ENCODE results near the gene ELN.
A peak's percentile ranks its signal among the peaks of the same experiment; 100 is the strongest.
"Not testable (repeated sequence)": the region's sequence is repeated elsewhere in the genome, so short reads cannot be mapped to it uniquely, and the experiment has no call there.

Gene ELN

DNA sequence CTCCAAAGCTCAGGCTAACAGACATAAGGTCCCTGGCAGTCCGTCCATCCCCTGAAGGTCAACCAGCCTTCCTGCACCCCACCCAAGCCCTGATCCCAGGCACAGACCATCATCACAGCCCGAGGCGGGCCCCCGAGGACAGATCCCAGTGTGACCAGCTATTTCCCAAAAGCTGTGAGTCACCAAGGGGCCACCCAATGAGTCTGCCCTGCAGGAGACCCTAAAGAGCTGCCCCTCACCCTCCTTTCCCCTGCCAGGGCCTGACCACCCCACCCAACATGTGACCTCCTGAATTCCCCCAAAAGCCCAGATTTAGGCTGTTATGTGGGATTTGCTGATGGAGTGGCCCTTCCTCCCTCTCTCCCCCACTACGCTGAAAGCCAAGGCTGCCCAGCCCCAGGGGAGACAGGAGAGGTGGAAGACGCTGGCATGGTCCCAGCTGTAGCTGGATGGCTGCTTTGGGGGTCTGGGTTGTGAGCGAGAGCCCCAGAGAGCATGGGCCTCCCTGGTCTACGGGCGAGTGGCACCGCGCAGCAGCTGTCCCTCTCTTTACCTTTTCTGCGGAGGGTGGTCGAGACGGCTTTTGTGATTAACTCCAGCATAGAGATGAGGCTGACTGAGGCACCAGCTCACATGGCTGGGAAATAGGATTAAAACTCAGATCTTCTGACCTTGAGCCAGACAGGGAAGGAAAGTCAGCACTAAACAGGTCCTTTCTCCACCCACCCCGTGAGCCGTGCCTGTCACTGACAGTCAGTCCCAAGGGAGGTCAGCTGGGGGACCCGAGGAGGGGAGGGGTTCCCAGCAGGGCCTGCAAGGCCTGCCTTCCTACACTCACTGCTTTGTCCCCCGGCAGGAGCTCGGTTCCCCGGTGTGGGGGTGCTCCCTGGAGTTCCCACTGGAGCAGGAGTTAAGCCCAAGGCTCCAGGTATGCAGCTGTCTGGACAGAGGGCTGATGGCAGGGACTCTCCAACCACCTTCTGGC, 16.7 kb downstream of the ELN start:
- peak; percentile 22 to 78 for DNase-seq

- not testable (repeated sequence) for DNase-seq
These were observed 18.6 kb downstream of the ELN start for GRCh38 chr7:74046581-74046980.

GRCh38 chr7:74047804-74048380, 19.9 kb downstream of the ELN start:
- no peak for DNase-seq

- DNase-seq: no peak
These were observed 21.1 kb downstream of the ELN start for GRCh38 chr7:74048999-74049599.

- no peak for DNase-seq
These were observed 22.2 kb downstream of the ELN start for GRCh38 chr7:74049997-74050798.

DNA sequence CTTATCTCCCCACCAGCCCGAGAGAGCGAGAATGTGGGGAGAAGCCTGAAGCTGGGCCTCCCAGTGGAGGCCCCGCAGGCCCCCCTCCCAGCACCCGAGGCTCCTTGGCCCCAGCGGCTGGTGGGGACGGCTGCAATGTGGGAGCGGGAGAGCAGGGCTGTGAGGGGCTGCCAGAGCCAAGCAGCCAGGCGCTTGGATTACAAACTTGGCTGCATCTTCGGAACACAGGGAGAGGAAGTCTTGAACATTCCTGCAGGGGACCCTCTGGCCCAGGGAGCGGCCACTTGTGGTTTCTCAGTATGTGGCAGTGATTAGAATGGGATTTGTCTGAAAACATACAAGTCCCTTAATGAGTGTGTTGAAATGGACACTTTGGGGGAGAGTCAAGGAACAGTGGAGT, 23.2 kb downstream of the ELN start:
- DNase-seq: no peak

GRCh38 chr7:74051629-74052410, 23.8 kb downstream of the ELN start:
- DNase-seq: no peak

GRCh38 chr7:74052628-74053027, 24.7 kb downstream of the ELN start:
- DNase-seq: no peak

DNA sequence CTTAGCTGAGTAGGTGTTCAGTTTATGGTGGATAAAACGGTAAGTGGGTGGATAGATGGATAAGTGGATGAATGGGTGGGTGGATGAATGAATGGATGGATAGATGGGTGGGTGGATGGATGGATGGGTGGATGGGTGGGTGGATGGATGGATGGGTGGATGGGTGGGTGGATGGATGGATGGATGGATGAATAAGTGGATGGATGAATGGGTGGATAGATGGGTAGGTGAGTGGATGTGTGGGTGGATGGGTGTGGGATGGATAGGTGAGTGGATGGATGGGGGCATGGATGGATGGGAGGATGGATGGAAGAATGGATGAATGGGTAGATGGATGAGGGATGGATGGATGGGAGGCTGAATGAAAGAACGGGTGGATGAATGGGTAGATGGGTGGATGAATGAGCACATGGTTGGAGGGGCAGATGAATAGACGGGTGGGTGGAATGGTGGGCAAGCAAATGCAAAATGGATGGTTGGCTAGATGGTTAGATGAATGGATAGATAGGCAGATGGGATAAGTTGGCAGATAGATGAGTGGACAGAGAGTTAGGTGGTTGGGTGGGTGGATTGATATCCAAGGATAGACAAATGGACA, 25.7 kb downstream of the ELN start:
- DNase-seq: no peak

- no peak for DNase-seq
These were observed 28.3 kb downstream of the ELN start for GRCh38 chr7:74056096-74056915.

DNA sequence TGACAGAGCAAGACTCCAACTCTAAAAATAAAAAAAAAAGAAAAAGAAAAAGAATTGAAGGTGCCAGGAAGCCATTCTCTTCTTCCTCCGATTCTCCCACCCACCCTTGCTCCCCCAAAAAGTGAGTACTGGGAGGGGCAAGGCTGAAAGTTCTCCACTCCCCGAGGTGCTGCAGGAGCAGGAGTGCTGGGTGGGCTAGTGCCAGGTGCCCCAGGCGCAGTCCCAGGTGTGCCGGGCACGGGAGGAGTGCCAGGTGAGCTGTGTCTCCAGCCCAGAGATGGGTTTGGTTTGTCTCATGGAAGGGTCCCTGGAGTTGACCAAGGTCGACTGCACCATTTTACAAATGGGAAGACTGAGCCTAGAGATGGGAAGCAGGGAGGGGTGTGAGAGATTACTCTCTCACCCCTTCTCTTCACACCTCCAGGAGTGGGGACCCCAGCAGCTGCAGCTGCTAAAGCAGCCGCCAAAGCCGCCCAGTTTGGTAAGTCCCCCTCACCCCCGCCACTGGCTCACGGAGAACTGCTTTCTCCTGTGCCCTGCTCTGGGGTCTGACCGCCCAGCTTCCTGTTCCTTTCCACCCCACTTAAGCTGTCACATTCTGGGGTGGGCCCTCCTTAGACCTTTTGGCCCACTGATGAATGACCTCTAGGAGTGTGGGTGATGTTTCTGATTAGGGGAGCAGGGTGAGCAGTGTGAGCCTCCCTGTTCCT, 29.4 kb downstream of the ELN start:
- DNase-seq: no peak

GRCh38 chr7:74057987-74058386, 30.0 kb downstream of the ELN start:
- no peak for DNase-seq

GRCh38 chr7:74058486-74058885, 30.5 kb downstream of the ELN start:
- no peak for DNase-seq

DNA sequence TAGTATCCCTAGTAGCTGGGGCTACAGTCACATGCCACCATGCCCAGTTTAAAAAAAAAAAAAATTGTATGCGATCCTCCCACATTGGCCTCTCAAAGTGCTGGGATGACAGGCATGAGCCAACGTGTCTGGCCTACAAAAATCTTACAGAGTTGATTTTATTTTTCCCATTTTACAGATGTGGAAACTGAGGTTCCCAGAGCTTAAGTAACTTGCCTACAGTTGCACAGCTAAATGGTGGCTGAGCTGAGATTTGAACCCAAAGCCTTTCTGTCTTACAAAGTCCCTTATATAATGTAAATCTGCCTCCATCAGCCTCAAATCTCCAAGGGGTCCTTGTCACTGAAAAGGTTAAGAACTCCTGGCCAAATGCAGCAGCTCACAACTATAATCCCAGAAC, 31.1 kb downstream of the ELN start:
- no peak for DNase-seq

- DNase-seq: no peak
These were observed 32.0 kb downstream of the ELN start for GRCh38 chr7:74059681-74060588.

- peak; percentile 60 to 75 for DNase-seq
These were observed 34.0 kb downstream of the ELN start for GRCh38 chr7:74061840-74062539.

DNA sequence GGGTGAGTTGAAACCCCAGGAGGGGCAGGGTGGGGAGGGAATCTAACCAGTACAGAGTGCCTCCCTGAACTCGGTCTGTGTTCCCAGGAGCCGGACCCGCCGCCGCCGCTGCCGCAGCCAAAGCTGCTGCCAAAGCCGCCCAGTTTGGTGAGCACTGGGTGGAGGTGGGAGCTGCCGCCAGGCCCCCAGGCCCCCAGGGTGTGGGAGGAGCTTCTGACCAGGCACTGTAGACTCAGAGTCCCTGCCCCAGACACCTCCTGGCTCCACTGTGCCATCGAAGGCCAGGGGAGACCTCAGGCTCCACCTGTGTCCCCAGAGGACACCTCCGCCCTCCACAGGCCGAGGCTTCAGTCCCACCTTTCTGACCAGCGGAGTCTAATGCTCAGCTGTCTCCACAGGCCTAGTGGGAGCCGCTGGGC, 35.3 kb downstream of the ELN start:
- no peak for DNase-seq

DNA sequence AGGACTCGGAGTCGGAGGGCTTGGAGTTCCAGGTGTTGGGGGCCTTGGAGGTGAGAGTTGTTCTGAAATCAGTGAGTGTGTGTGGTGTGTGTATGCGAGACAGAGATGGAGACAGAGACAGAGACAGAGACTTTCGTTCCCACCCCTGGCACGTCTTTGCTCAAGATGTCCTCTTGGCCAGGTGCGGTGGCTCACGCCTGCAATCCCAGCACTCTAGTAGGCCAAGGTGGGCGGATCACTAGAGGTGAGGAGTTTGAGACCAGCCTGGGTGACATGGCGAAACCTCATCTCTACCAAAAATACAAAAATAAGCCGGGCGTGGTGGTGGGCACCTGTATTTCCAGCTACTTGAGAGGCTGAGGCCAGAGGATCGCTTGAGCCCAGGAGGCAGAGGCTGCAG, 35.7 kb downstream of the ELN start:
- no peak for DNase-seq

All from hippocampal formation (tissue), 2 donors.